Measurements from ENCODE around the gene RNASET2. TPM values are rescaled to one million over a fixed set of nuclear protein-coding genes. Genes with fewer than 3 reads are reported as not detected.

The RNASET2 gene
- total RNA-seq, 4 donors from 2014 or later = 29.1 to 56.7 (median 41.2) TPM

GRCh38 chr6:166927935-166928643 is 28.3 kb downstream of the RNASET2 start:
- Histone ChIP-seq H3K4me3 (no peak overlapping the region), H3K9me3 (no peaks in the 10 kb centered on the region), H3K27me3 (no peaks in the 10 kb centered on the region), H3K27ac (peak overlapping the region in 1 of 4 donors; percentile 46), H3K36me3 (peaks cover 0 to 27% (median 0%) of the 10 kb centered on the region in 3 donors), H3K4me1 (peaks cover 0 to 29% (median 0%) of the 10 kb centered on the region in 3 donors)
- no peak for TF ChIP-seq POLR2A (IDR thresholded peaks at IDR 0.05)
- TF ChIP-seq, protein P1, sequence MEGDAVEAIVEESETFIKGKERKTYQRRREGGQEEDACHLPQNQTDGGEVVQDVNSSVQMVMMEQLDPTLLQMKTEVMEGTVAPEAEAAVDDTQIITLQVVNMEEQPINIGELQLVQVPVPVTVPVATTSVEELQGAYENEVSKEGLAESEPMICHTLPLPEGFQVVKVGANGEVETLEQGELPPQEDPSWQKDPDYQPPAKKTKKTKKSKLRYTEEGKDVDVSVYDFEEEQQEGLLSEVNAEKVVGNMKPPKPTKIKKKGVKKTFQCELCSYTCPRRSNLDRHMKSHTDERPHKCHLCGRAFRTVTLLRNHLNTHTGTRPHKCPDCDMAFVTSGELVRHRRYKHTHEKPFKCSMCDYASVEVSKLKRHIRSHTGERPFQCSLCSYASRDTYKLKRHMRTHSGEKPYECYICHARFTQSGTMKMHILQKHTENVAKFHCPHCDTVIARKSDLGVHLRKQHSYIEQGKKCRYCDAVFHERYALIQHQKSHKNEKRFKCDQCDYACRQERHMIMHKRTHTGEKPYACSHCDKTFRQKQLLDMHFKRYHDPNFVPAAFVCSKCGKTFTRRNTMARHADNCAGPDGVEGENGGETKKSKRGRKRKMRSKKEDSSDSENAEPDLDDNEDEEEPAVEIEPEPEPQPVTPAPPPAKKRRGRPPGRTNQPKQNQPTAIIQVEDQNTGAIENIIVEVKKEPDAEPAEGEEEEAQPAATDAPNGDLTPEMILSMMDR (IDR thresholded peaks at IDR 0.05) = no peak
- 75 to 84% methylated on average over 13 of the region's 13 CpGs for WGBS, 2 donors
- no peak for DNase-seq
- intact Hi-C loops (cut with DNase I) = no loop called here

DNA sequence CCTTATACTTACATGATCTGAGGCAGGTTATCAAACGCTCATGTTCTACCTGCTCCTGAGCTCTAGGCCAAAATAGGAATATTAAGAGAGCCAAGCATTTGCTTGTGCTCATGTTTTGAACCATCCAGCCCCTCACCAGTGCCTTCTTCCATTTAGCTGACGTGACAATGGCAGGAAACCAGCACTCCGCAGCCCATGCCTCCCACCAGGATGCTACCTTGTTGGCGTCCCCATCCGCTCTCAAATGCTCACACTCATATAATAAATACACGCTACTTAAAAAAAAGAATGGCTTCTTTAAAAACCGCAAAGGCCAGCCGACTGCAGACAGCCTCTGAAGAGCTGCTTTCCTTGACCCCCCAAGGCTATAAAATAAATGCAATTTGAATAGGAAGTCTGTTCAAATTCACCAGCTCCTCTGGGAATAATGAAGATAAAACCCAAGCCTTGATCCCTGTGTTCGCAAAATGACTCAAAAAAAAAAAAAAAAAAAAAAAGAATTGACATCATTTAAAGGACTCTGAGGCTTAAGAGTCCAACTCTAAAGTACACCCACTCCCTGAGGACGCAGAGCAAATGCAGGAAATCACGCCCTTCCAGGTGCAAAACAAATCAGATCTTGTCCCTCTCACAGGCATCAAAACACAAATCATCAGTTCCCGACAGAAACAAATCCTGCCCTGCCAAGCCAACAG is 29.0 kb downstream of the RNASET2 start:
- no peak for DNase-seq
- Histone ChIP-seq H3K4me1 (peaks cover 0 to 29% (median 0%) of the 10 kb centered on the region in 3 donors), H3K36me3 (peaks cover 0 to 20% (median 0%) of the 10 kb centered on the region in 3 donors), H3K9me3 (no peaks in the 10 kb centered on the region), H3K27me3 (no peaks in the 10 kb centered on the region), H3K4me3 (no peak overlapping the region), H3K27ac (peak overlapping the region in 1 of 4 donors; percentile 46)
- TF ChIP-seq, protein P1 (IDR thresholded peaks at IDR 0.05) = no peak
- no peak for TF ChIP-seq POLR2A (IDR thresholded peaks at IDR 0.05)
- WGBS, 2 donors = 60 to 63% methylated on average over 11 to 12 of the region's 12 CpGs
- intact Hi-C loops (cut with DNase I) = no loop called here

DNA sequence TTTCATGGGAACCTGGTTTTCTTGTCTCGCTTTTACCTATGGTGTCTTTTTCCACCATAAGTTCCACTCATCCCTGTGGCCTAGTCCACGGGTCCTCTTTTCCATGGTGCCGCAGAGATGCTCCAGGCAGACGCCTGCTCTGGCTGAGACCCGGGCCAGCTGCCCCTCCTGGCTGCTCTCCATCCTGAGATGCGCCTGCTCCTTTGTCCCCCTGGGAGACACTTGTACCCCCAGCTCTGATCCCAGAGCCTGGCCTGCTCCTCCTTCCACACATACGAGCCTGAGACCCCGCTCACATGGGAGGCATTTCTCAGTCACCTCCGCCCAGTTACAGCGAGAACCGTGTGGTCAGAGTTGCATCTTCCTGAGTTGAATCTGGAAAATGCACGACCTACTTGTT is 29.6 kb downstream of the RNASET2 start:
- TF ChIP-seq, protein P1 (IDR thresholded peaks at IDR 0.05) = no peak
- TF ChIP-seq POLR2A (IDR thresholded peaks at IDR 0.05) = no peak
- Histone ChIP-seq H3K36me3 (peaks cover 0 to 15% (median 0%) of the 10 kb centered on the region in 3 donors), H3K27me3 (no peaks in the 10 kb centered on the region), H3K27ac (no peak overlapping the region), H3K9me3 (no peaks in the 10 kb centered on the region), H3K4me3 (no peak overlapping the region), H3K4me1 (peaks cover 0 to 29% (median 0%) of the 10 kb centered on the region in 3 donors)
- intact Hi-C loops (cut with DNase I) = no loop called here
- no peak for DNase-seq
- 84 to 86% methylated on average over 12 of the region's 12 CpGs for WGBS, 2 donors

- 93 to 95% methylated on average over 14 to 15 of the region's 19 CpGs for WGBS, 2 donors
- no peaks in the 10 kb centered on the region for H3K27me3 ChIP-seq
- H3K27ac ChIP-seq = no peak overlapping the region
- TF ChIP-seq, protein P1 (IDR thresholded peaks at IDR 0.05) = no peak
- no peak overlapping the region for H3K4me3 ChIP-seq
- H3K9me3 ChIP-seq = no peaks in the 10 kb centered on the region
- DNase-seq = no peak
- intact Hi-C loops (cut with DNase I) = no loop called here
- H3K4me1 ChIP-seq = peaks cover 0 to 29% (median 0%) of the 10 kb centered on the region in 3 donors
- peaks cover 0 to 15% (median 0%) of the 10 kb centered on the region in 3 donors for H3K36me3 ChIP-seq
Observed at GRCh38 chr6:166925141-166925996, 31.0 kb downstream of the RNASET2 start.
